ENCODE results near the gene CBFB. TPM values are rescaled to one million over a fixed set of nuclear protein-coding genes. Genes with fewer than 3 reads are reported as not detected.

CBFB gene
- total RNA-seq, 1 experiment from 2014 or later: 76.3 TPM

DNA sequence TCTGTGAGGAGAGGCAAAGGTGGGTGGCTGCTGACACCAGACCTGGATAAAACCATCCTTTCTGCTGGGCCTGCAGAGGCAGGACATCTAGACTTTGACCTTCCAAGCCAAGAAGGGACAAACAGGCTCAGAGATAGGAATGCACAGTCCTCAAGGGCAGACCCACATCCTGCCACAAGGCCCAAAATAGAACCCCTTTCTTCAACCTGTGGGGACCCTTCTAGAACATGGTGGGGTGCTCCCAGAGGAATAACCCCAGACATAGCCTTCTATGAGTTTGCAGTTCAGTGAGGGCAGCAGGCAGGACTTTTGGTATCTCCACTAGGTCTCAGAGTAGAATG is 3.8 kb upstream of the CBFB start:
- Histone ChIP-seq H2AFZ (ENCODE audit: low read length) (no peak overlapping the region), H4K5ac (ENCODE audit: insufficient read length, low read depth, low read length) (no peak overlapping the region), H4K20me1 (ENCODE audit: control insufficient read depth, insufficient read depth, insufficient read length) (no peaks in the 10 kb centered on the region), H2AK5ac (ENCODE audit: insufficient read length, low read length) (no peak overlapping the region), H3K23ac (ENCODE audit: insufficient read length, low read depth, low read length) (no peak overlapping the region), H2BK12ac (ENCODE audit: insufficient read length, low read depth, low read length) (no peak overlapping the region), H2BK120ac (ENCODE audit: low read depth, low read length, poor library complexity, severe bottlenecking) (no peak overlapping the region), H3K14ac (ENCODE audit: insufficient read depth, low read length) (no peak overlapping the region), H3K9ac (ENCODE audit: extremely low read depth, insufficient read length, low read length) (no peak overlapping the region), H3K27ac (ENCODE audit: insufficient read length, low read depth, low read length) (no peak overlapping the region), H3K4me1 (ENCODE audit: insufficient read depth, low read length) (no peaks in the 10 kb centered on the region), H3K27me3 (ENCODE audit: insufficient read depth, low read length) (no peaks in the 10 kb centered on the region), H2BK20ac (ENCODE audit: low read depth, low read length, poor library complexity, severe bottlenecking) (no peak overlapping the region), H4K91ac (ENCODE audit: insufficient read length, low read depth, low read length) (no peak overlapping the region), H3K23me2 (ENCODE audit: insufficient read length, low read depth, low read length, poor library complexity, severe bottlenecking) (peaks cover 9% of the 10 kb centered on the region), H3K4ac (ENCODE audit: low read depth, low read length) (no peak overlapping the region), H2BK15ac (ENCODE audit: low read depth, low read length) (no peak overlapping the region), H3K4me2 (ENCODE audit: insufficient read depth, insufficient read length, low read length) (no peak overlapping the region), H3K79me1 (ENCODE audit: insufficient read depth, low read depth, low read length, poor library complexity, severe bottlenecking) (no peaks in the 10 kb centered on the region), H3K18ac (ENCODE audit: insufficient read length, low read depth, low read length) (no peak overlapping the region), H3K79me2 (ENCODE audit: insufficient read depth, low read length) (no peaks in the 10 kb centered on the region; the same call in 1 of the 2 replicates), H4K8ac (replicated peaks; ENCODE audit: insufficient read length, low read depth, low read length) (no peak overlapping the region), H2BK5ac (ENCODE audit: insufficient read length, low read length) (no peak overlapping the region), H3T11ph (ENCODE audit: low read length) (no peak overlapping the region), H3K56ac (ENCODE audit: insufficient read length, low read depth, low read length) (no peak overlapping the region), H3K9me3 (ENCODE audit: control insufficient read depth, low read depth, low read length) (no peaks in the 10 kb centered on the region)
- Mint-ChIP-seq H3K27me3 (ENCODE audit: low read depth) (no peaks in the 10 kb centered on the region; the same call in none of the 2 replicates), H3K27ac (no peak overlapping the region), H3K9me3 (no peaks in the 10 kb centered on the region), H3K36me3 (ENCODE audit: insufficient read depth in 1 of 3, low read depth in 3 of 3) (peaks cover 0 to 4% (median 0%) of the 10 kb centered on the region in 3 experiments; a peak in 2 of 7 replicates), H3K4me3 (no peak overlapping the region), H3K4me1 (peaks cover 8 to 14% of the 10 kb centered on the region in 2 experiments)
- no peak for DNase-seq
- TF ChIP-seq CTCF (conservative IDR thresholded peaks at IDR 0.05): no peak
